Stimulated activated CD4-positive, alpha-beta T cell treated with anti-CD3 and anti-CD28 coated beads, Interleukin-12 subunit alpha, Interleukin-12 subunit beta, amount 100 ng/mL, for 48 hours (primary cell): Measurements from ENCODE around the gene ZNF331.

Experiments used
- DNase-seq, 3 donors: peaks; one replicate each; pipeline ENCODE4 v3.0.0-alpha.2; 2020; ENCODE audit warnings: low read depth in 2 of 3, low spot score in 1 of 3

ZNF331 gene

DNA sequence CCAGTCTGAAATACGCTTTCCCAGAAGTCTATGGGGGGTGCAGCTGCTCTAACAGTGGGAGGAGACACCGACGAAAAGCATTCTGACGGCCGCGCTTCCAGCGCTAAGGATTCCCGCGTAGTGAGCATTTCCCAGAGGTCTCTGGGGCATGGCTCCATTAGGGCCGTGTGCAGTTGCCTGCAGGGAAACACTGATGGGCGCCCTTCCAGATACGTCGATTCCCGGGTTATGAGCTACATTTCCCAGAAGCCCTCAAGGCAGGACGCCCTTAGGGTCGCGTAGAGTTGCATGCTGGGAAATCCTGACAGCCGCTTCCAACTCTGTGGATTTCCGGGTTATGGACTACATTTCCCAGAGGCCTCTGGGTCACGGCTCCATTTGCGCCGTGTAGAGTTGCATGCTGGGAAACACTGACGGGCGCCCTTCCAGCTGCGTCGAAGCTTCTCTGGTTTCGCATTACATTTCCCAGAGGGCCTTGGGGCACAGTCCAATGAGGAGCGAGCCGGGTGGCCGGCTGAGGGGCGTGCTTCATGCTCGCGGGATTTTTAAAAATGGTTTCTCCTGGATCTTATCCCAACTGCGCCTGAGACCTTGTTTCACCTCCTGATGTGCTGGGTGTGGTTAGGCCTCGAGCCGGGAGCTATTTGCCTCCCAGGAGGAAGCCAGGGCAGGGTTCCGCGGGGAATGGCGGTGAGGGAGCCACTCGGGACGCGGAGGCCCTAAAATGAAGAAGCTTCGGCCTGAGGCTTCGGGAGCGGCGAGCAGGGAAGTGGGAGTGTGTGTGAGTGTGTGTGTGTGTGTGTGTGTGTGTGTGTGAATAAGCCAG, 17.2 kb upstream of the ZNF331 start:
- peak; percentile 76 to 81 (median 81) for DNase-seq

DNA sequence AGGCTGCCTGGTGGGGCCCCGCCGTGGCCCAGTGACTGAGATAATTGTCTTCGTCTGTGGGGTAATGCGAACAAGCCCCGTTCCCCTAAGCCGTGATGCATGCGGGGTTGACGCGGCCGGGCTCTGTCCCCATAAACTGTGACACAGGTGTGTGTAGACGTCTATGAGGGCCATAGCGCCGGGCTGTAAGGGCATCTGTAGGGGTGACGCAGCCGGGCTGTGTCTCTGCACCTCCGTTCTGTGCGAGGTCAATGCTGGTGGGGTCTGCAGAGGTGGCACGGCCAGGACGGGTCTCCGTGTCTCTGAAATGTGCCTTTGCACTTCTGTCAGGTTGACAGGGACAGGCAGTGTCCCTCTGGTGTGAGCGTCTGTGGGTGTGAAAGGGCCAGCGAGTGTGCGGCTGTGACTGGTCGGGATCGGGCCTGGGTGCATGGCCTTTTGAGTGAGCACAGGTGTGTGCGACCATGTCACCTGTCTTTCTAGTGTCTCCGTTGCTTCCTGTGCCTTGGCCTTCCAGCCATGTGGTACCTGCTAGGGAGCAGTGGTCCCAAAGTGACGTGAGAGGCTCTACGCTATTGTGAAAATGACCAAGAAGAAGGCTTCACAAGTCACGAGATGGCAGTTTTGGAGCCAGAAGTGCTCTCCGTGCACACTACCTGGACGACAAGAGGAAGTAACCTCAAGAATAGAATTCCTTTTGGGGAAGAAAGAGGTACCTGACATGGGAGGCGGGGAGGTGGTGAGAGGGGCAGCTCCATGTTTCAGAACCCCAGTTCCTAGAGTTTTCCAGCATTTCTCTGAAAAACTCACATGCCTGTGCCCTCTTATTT, 16.4 kb upstream of the ZNF331 start:
- peak in 1 of 3 donors; percentile 1 for DNase-seq

DNA sequence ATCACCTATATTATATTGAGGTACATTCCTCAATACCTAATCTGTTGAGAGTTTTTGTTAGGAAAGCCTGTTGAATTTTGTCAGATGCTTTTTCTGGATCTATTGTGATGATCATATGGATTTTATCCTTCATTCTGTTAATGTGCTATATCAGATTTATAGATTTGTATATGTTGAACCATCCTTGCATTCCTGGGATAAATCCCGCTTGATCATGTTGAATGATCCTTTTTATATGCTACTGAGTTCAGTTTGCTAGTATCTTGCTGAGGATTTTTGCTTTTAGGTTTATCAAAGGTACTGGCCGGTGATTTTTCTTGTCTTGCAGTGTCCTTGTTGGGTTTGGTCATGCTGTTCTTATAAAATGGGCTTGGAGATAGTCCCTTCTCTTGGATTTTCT, 12.0 kb upstream of the ZNF331 start:
- no peak for DNase-seq

DNA sequence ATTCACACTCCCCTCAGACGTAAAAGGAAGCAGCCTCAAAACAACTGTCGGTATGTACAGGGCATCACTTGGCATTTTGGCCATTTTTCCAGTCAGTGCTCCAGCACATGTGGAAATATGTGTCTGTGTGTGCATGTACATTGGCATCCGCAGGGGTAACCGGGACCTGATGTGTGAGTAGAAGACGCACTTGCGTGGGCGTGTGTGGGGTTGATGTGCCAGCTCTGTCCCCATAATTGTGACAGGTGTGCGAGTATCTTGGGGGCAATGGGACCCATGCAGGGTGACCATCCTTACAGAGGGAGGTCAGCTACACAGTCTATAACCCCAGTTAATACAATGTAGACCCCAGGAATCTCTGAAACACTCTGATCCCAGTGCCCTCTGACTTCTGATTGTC, 7.3 kb upstream of the ZNF331 start:
- no peak for DNase-seq

DNA sequence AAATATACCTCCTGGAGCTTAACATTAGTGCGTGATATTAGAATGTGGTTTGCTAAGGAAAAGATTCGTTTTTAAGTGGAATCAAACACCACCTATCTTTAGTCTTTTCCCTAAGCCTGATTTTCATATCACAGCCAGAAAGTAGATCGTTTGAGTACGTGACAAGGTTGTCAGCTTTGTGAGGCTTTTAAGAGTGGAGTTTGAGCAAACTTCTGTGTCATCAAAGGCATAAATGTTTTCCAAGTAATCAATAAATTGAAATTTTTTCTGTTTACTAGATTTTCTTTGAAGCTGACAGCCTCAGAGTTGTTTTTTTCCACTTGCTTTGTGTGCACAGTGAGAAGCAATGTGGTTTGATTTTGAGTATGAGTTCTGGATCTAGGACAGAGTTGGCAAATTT, 6.5 kb upstream of the ZNF331 start:
- no peak for DNase-seq

DNA sequence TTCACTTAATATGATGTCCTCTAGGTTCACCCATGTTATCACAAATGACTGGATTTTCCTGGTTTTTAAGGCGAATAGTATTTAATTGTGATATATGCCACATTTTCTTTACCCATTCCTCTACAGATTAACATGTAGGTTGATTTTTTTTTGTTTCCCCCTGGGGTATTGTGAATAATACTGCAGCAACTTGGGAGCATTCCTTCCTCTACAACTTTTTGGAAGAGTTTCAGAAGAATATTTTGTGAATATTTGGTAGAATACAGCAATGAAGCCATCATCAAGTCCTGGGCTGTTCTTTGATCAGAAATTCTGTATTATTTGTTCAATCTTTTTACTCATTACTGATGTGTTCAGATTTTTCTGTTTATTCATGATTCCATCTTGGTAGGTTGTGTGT, 5.6 kb upstream of the ZNF331 start:
- no peak for DNase-seq

DNA sequence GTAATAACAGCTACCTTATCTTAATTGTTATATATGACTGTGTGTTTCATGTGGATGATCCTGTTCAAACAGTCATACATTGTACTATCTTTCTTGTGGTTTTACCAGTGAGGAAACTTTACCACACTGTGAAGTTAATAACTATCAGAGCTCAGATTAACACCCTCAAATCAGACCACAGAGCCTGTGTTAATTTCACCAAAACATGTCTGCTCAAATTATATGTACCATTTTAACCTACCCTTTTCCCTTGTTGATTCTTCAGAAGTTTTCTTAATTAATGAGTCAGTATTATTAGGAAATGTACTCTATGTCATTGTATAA, 1.8 kb upstream of the ZNF331 start:
- DNase-seq = no peak

DNA sequence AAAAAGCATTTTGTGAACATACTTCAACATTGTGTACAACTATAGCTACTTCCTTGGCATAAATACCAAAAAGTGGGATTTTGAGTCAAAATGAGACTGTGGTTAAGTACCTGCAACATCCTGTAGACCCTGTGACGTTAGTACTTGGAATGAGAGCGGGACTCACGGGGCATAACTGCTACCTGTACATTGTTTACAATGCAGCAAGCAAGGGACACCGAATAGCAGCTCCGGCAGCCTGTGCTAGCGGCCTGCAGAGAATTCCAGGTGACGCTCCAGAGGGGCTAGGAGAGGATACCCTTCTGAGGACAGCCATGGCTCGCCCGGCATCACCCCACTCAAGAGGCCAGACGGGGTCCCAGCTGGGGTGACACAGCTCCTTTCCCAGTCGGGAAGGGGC, 824 bp upstream of the ZNF331 start:
- no peak for DNase-seq

DNA sequence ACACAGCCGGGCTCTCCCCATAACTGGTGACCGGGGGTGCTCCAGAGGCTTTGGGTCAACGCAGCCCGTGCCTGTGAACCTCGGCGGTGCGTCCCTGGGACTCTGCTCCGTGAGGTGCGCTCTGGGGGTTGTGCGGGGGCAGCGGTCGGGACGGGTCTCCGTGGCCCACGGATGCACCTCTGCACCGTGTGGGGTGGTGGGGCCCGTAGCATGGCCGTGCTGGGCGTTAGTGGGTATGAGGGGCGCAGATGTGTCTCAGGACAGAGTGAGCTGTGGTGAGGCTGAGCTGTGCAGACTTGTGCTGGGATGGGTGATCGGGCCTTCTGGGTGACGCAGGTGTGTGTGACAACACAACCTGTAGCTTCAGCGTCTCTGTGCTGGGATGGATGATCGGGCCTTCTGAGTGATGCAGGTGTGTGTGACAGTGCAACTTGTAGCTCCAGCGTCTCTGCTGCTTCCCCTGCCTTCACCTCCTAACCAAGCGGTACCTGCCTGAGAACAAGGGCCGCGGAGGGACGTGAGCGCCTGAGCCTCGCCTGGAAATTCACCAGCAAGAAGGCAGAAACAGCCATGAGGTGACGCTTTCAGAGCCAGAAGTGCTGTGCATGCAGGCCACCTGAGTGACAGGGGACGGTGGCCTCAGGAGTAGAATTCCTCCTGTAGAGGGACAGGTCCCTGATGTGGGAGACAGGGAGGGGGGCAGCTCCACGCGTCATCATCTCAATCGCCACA, 599 bp downstream of the ZNF331 start:
- DNase-seq = no peak

DNA sequence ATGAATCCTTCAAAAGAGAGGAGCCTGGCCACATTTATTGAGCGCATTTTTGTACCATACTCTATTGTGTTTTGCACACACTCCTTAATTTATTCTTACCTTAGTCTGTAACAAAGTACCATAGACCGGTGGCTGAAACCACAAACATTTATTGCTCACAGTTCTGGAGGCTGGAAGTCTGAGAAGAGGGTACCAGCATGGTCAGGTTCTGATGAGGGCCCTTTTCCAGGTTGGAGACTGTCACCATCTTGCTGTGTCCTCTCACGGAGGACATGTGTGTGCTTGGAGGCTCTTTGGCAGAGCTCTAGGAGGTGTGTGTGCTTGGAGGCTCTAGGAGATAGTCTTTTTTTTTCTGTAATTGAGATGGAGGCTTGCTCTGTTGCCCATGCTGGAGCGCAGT, 2.1 kb downstream of the ZNF331 start:
- no peak for DNase-seq

DNA sequence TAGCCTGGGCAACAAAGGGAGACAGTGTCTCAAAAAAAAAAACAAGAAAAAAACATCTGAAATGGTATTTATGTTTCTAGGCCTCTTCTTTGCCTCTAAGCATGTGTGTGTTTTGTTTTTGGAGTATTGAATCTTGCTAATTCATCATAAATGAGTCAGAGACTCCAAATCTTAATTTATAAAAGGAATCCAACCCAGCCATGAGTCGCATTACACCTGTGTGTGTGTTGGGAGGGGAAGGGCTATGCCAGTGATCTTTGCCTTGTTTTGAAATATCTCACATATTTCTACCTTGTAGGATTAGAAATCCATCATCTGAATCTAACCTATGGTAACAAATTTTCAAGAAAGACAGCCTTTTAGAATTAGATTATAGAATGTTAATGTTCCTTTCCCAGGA, 4.0 kb downstream of the ZNF331 start:
- no peak for DNase-seq

DNA sequence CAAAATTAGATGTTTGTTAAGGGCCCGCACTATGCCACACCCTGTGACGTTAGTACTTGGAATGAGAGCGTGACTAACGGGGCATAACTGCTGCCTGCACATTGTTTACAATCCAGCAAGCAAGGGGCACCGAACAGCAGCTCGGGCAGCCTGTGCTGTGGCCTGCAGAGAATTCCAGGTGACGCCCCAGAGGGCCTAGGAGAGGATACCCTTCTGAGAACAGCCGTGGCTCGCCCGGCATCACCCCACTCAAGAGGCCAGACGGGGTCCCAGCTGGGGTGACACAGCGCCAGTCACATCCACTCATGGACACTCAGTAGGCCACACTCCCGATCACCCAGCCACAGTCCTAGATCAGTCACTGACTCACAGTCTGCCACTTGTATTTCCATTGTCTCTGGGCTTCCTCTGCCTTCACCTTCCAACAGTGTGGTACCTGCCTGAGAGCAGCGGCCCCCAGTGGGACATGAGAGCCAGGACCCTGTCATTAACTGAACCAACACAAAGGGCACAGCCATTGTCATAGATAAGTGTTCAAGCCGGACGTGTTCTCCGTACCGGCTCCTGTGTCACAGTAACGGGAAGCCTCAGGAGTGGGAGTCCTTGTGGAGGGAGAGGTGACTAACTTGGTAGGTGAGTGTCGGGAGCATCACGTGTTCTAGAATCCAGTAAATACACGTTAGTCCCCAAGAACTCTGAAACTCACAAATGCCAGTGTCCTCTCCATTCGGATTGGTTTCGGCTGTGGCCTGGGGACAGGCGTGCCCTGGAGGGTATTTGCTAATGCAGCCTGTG, 7.5 kb downstream of the ZNF331 start:
- no peak for DNase-seq

DNA sequence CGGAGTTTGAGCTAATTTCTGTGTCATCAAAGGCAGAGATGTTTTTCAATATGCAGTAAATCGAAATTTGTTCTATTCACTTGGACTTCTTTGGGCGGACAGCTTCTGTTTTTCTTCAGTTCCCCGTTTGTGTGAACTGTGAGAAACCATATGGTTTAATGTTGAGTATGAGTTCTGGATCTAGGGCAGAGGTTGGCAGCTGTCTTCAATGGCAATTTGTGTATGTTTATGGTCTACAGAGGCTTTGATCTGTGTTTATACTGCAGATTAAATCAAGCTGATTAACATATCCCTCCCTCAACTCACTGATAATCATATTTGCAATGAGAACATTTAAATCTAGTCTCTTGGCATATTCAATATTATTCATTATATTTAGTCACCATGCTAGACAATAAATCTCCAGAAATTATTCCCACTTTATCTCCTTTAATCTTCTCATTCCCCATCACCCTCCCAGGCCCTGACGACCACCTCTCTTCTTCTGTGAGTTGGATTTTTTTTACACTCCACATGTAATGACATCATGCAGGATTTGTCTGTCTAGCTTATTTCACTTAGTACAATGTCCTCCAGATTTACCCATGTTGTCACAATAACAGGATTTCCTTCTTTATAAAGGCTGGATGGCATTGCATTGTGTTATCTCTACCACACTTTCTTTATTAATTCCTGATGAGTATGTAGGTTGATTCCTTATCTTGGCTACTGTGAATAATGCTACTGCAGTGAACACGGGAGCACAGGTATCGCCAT, 9.0 kb downstream of the ZNF331 start:
- no peak for DNase-seq

DNA sequence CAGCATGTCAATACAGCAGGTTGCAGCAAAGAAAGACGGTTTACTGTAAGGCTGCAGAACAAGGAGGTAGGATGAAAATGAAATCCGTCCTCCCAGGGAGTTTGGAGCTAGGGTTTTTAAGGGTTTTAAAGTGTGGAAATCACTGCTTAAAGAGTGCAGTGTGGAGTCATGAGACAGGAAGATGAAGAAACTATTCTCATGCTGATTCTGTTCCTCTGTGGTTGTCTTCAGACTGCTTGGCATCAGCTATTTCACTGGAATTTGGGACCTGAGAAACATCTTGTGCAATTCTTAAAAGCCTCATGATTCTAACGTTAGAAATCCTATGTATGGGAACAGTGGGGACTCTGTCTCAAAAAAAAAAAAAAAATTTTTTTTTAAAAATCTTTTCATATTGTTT, 11.4 kb downstream of the ZNF331 start:
- no peak for DNase-seq

DNA sequence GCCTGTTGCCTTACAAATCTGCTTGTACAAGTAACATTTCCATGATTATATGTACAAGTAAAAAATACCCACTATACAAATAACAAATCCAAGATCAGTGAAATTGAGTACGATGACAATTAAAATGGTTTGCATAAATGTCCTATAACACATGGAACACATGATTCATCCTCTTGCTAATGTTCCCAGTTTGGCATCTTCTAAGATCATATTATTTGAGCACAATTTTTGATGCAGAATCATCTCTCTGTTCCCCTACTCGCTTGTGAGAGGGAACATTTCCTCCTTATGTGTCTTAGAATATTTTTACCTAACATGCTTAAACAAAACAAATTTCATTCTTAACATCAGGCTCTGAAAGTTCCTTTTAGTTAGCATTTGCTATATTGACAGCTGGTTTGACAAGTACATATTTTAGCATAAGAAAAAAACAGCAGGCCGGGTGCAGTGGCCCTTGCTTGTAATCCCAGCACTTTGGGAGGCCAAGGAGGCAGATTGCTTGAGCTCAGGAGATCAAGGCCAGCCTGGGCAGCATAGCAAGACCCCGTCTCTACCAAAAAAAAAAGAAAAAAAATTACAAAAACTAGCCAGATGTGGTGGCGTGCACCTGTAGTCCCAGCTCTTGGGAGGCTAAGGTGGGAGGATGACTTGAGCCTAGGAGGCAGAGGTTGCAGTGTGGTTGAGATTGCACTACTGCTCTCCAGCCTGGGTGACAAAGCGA, 14.2 kb downstream of the ZNF331 start:
- DNase-seq = no peak

DNA sequence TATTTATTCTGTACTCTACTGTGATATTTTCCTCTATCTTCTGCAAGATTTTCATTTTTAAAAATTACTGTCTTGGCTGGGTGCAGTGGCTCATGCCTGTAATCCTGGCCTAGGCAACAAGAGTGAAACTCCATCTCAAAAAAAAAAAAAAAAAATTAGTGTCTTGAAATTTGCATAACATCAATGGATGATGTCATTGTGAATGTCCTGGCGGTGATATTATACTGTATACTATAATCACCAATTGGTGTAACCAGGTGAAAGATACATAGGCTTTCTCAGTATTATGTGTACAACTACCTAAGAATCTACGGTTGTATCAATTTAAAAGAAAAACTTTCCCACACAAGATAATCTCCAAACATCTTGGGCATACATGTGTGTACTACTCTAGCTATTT, 15.2 kb downstream of the ZNF331 start:
- DNase-seq = no peak

DNA sequence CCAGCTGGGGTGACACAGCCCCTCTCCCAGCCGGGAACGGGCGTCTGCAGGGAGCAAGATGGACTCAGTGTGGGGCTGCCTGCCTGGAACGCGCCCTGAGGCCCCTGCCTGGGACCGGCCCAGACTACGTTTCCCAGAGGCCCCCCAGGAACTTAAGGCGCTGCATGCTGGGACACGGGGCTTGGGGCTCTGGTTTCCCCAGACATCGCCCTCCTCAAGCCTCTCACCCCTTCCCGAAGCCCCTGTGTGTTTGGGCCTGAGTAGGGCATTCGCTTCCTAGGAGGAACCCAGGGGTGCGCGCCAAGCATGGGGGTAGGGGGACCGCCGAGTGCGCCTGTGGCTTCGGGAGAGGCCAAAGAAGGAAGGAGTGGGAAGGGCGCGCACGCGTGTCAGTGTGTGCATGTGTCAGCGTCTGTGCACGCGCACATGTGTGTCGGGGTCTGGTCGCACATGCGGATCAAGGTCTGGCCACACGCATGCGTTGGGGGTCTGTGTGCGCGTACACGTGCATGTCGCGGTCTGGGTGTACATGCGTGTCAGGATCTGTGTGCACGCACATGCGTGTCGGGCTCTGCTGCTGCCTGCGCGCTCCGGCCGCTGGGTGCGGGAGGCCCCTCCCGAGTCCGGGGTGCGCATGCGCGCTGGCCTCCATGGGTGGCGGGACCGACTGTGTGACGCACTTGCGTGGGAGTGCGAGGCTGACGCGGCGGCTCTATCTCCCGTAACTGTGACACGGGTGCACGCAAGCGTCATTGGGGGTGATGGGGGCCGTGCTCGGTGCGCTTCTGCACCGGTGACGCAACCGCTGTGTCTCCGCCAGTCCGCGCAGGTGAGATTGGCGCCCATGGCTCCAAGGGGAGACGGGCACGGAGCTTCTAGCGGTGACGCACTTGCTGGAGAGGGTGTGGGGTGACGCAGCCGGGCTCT, 16.2 kb downstream of the ZNF331 start:
- peak; percentile 78 to 86 (median 85) for DNase-seq

DNA sequence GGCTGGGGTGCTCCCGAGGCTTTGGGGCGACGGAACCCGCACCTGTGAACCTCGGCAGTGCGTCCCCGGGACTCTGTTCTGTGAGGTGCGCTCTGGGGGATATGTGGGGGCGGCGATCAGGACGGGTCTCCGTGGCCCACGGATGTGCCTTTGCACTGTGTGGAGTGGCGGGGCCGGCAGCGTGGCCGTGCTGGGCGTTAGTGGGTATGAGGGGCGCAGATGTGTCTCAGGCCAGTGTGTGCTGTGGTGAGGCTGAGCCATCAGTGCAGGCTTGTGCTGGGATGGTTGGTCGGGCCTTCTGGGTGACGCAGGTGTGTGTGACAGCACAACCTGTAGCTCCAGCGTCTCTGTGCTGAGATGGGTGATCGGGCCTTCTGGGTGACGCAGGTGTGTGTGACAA, 16.9 kb downstream of the ZNF331 start:
- DNase-seq = no peak

DNA sequence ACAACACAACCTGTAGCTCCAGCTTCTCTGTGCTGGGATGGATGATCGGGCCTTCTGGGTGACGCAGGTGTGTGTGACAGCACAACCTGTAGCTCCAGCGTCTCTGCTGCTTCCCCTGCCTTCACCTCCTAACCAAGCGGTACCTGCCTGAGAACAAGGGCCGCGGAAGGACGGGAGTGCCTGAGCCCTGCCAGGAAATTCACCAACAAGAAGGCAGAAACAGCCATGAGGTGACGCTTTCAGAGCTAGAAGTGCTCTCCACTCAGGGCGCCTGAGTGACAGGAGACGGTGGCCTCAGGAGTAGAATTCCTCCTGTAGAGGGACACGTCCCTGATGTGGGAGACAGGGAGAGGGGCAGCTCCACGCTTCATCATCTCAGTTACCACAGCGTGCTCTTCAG, 17.4 kb downstream of the ZNF331 start:
- DNase-seq = no peak
